HepG2 (cell line): ENCODE data around the gene MYCBP2. TPM values are rescaled to one million over a fixed set of nuclear protein-coding genes. Genes with fewer than 3 reads are reported as not detected.

ENCODE experiments used
- CENPX ChIP-seq: sonication (generic); formaldehyde crosslinking; IDR thresholded peaks from 2 replicates; pipeline ENCODE4 v1.9.0; 2021; ENCODE audit warnings: mild to moderate bottlenecking, missing genetic modification reagents, moderate library complexity
- DMAP1 ChIP-seq: IDR thresholded peaks from 2 replicates; pipeline ENCODE4 v1.6.1; 2016
- JDP2 ChIP-seq: sonication (generic); formaldehyde crosslinking; IDR thresholded peaks from 2 replicates; pipeline ENCODE4 v1.8.1; 2022; ENCODE audit warnings: missing genetic modification reagents, borderline replicate concordance
- JUNB ChIP-seq: sonication (generic); formaldehyde crosslinking; IDR thresholded peaks from 2 replicates; pipeline ENCODE4 v1.8.0; 2022; ENCODE audit warnings: missing genetic modification reagents, mild to moderate bottlenecking, borderline replicate concordance
- KLF12 ChIP-seq: sonication (generic); formaldehyde crosslinking; IDR thresholded peaks from 2 replicates; pipeline ENCODE4 v1.4.0; 2020; ENCODE audit warnings: missing genetic modification reagents, borderline replicate concordance
- LCORL ChIP-seq, 2 experiments: fragments of 450-650 bp in 1 of 2; sonication (generic) in 1 of 2; formaldehyde crosslinking in 1 of 2; IDR thresholded peaks; 2 replicates each; pipeline versions ENCODE4 v1.5.0 to v1.6.1; 2017 to 2020; ENCODE audit warnings: antibody characterized with exemption in 1 of 2, missing genetic modification reagents in 1 of 2
- NCOR1 ChIP-seq: fragments of 200-600 bp; sonication (generic); IDR thresholded peaks from 2 replicates; pipeline ENCODE4 v1.7.0; 2017; ENCODE audit warnings: antibody characterized with exemption, low read length, borderline replicate concordance
- RBFOX2 ChIP-seq: fragments of 200-400 bp; formaldehyde crosslinking; IDR thresholded peaks from 2 replicates; pipeline ENCODE4 v1.6.1; 2017; ENCODE audit warnings: low read depth, mild to moderate bottlenecking, low read length
- SRF ChIP-seq: IDR thresholded peaks from 2 replicates; pipeline ENCODE4 v1.6.1; 2011; ENCODE audit warnings: mild to moderate bottlenecking, low read depth, low read length, moderate library complexity
- SRSF9 ChIP-seq: fragments of 200-400 bp; formaldehyde crosslinking; IDR thresholded peaks from 2 replicates; pipeline ENCODE4 v1.6.1; 2018; ENCODE audit warnings: borderline replicate concordance, mild to moderate bottlenecking, low read depth, low read length; ENCODE audit not compliant: insufficient read depth, poor library complexity, severe bottlenecking
- U2AF2 ChIP-seq: fragments of 200-400 bp; formaldehyde crosslinking; IDR thresholded peaks from 2 replicates; pipeline ENCODE4 v1.6.1; 2017; ENCODE audit warnings: low read depth, mild to moderate bottlenecking, low read length
- YEATS2 ChIP-seq: sonication (generic); formaldehyde crosslinking; IDR thresholded peaks from 2 replicates; pipeline ENCODE4 v1.4.0; 2020; ENCODE audit warnings: missing genetic modification reagents, borderline replicate concordance
- ZIK1 ChIP-seq: sonication (generic); formaldehyde crosslinking; IDR thresholded peaks from 2 replicates; pipeline ENCODE4 v1.5.0; 2020; ENCODE audit warnings: mild to moderate bottlenecking, low read depth, missing genetic modification reagents, borderline replicate concordance
- ZNF143 ChIP-seq: sonication (generic); formaldehyde crosslinking; IDR thresholded peaks from 2 replicates; pipeline ENCODE4 v1.4.0; 2020; ENCODE audit warnings: missing genetic modification reagents
- ZNF326 ChIP-seq: sonication (generic); formaldehyde crosslinking; IDR thresholded peaks from 2 replicates; pipeline ENCODE4 v1.4.0; 2020; ENCODE audit warnings: missing genetic modification reagents, borderline replicate concordance
- ZNF557 ChIP-seq: sonication (generic); formaldehyde crosslinking; IDR thresholded peaks from 2 replicates; pipeline ENCODE4 v1.4.0; 2020; ENCODE audit warnings: missing genetic modification reagents
- polyA plus RNA-seq, 8 experiments: library from polyadenylated mRNA; depleted of rRNA in 3 of 8; stranded (reverse) in 7 of 8; unstranded in 1 of 8; fragments of >200 nt; fragmentation: Illumina TruSeq in 4 of 8; extraction: Trizol in 4 of 8; gene quantifications; 2 replicates each; pipeline versions ENCODE4 v1.2.1 to v1.2.3, GENCODE V29; 2011 to 2016; ENCODE audit warnings: low read depth in 4 of 8, missing spikeins in 1 of 8, mixed read lengths in 1 of 8; ENCODE audit not compliant: insufficient read depth in 1 of 8
- total RNA-seq, 5 experiments: library from RNA; depleted of rRNA; stranded (reverse); fragments of >200 nt; fragmentation: Illumina TruSeq; extraction: Trizol; gene quantifications; 2 replicates each; pipeline ENCODE4 v1.2.3, GENCODE V29; 2016; ENCODE audit warnings: low read depth in 1 of 5
- TF ChIP-seq, protein P1 (sequence below): IDR thresholded peaks from 2 replicates; pipeline ENCODE4 v1.6.1; 2016
- TF ChIP-seq, protein P2 (sequence below): sonication (generic); formaldehyde crosslinking; conservative IDR thresholded peaks from 2 replicates; pipeline ENCODE4 v1.8.0; 2022; ENCODE audit warnings: missing genetic modification reagents

MYCBP2 gene
- total and polyA plus RNA-seq, 2 of the 13 experiments (the other 11 are each of a cell fraction or from before 2014, with no cell fraction given): 16.3 to 35.3 TPM

DNA sequence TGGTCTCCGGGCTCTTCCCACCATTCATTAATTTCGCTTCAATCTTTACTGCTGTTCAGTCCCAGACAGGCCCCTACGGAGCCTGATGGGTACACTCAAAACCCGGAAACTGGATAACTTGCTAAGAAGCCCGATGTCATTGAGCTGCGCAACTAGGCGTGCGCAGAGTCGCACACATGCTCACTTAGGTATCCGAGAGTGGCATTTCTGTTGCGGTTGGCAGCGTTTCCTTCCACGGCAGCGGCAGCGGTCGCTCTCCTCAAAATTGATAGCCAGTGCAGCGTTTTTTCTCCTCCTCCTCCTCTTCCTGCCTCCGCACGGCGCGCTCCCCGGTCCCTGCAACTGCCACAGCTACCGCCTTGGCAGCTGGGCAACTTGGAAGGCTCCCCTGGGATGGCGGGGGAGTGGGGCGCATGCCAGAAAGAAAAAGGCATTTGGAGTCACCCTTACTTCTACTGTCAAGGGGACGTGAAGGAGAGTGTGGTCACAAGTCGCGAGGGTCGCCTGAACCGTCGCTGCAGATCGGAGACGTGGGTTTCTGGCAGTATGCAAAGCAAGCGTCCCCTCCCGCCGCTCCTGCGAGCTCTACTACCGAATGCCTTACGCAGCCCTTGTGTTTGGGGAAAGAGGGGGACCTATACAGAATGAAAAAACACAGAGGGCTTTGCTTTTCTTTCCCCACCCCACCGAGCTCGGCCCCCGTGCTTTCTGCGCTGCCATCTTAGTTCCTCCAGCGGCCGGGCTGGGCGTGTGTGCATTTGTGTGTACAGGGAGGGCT, 2.4 kb upstream of the MYCBP2 start (continued):
- TF ChIP-seq ZNF143 (peak; percentile 30; the same call in 1 of the 2 replicates), JUNB (CRISPR knock-in tag) (no peak), SRSF9 (no peak), CENPX (no peak), SRF (no peak), NCOR1 (no peak), ZNF557 (CRISPR knock-in tag) (0 out of 2 replicates have a peak, but pooled peaks have one; percentile 59), JDP2 (CRISPR knock-in tag) (no peak), RBFOX2 (0 out of 2 replicates have a peak, but pooled peaks have one; percentile 51), DMAP1 (CRISPR knock-in tag) (peak; percentile 56; the same call in 1 of the 2 replicates), YEATS2 (CRISPR knock-in tag) (peak; percentile 64; the same call in 1 of the 2 replicates), KLF12 (CRISPR knock-in tag) (peak; percentile 26; the same call in 1 of the 2 replicates), LCORL (IDR thresholded peaks at IDR 0.05) (no peak), LCORL (CRISPR knock-in tag; IDR thresholded peaks at IDR 0.05) (no peak), ZIK1 (CRISPR knock-in tag) (no peak), U2AF2 (no peak), ZNF326 (no peak)
- TF ChIP-seq, protein P1, sequence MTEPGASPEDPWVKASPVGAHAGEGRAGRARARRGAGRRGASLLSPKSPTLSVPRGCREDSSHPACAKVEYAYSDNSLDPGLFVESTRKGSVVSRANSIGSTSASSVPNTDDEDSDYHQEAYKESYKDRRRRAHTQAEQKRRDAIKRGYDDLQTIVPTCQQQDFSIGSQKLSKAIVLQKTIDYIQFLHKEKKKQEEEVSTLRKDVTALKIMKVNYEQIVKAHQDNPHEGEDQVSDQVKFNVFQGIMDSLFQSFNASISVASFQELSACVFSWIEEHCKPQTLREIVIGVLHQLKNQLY (CRISPR knock-in tag): no peak
- TF ChIP-seq, protein P2, sequence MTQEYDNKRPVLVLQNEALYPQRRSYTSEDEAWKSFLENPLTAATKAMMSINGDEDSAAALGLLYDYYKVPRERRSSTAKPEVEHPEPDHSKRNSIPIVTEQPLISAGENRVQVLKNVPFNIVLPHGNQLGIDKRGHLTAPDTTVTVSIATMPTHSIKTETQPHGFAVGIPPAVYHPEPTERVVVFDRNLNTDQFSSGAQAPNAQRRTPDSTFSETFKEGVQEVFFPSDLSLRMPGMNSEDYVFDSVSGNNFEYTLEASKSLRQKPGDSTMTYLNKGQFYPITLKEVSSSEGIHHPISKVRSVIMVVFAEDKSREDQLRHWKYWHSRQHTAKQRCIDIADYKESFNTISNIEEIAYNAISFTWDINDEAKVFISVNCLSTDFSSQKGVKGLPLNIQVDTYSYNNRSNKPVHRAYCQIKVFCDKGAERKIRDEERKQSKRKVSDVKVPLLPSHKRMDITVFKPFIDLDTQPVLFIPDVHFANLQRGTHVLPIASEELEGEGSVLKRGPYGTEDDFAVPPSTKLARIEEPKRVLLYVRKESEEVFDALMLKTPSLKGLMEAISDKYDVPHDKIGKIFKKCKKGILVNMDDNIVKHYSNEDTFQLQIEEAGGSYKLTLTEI: no peak
